ENCODE results near the gene ZMYND11.

DNA sequence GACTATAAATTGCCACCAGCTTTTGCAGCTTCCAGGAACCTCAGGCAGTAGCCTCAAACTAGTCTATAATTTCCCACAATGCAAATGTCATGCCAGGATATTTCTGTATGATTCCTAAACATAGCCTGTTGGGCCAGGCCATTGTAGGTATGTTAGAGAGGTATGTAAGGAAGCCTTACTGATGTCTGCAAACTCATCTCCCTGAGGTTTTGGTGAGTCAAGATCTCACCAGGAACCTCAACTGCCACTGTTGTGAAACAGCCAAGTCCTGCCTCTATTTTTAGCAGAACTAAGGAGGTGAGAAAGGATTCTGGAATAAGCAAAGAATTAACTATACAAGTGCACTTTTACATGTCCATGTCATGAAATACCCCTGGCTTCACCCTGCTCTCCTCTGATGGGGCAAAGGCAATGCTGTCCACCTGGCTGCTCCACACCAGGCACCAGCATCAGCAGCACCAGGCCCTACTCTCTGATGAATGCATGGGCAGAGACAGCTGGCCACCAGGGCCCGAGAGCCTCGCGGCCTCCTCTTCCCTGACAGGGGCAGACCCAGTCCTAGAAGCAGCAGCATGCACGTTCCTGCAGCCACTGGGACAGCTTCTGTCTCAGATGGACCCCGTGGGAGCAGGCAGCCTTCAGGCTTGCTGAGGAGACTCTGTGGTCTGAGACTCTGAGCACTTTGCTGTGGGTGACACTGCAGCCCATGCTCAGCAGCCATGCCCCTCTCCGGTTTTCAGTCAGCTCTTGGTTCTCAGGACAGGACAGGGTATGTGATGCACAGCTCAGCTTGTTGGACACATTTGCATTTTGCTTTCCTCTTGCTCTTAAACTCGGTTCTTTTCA, 147.3 kb downstream of the ZMYND11 start:
- TF ChIP-seq, protein P1, sequence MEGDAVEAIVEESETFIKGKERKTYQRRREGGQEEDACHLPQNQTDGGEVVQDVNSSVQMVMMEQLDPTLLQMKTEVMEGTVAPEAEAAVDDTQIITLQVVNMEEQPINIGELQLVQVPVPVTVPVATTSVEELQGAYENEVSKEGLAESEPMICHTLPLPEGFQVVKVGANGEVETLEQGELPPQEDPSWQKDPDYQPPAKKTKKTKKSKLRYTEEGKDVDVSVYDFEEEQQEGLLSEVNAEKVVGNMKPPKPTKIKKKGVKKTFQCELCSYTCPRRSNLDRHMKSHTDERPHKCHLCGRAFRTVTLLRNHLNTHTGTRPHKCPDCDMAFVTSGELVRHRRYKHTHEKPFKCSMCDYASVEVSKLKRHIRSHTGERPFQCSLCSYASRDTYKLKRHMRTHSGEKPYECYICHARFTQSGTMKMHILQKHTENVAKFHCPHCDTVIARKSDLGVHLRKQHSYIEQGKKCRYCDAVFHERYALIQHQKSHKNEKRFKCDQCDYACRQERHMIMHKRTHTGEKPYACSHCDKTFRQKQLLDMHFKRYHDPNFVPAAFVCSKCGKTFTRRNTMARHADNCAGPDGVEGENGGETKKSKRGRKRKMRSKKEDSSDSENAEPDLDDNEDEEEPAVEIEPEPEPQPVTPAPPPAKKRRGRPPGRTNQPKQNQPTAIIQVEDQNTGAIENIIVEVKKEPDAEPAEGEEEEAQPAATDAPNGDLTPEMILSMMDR (IDR thresholded peaks at IDR 0.05) = no peak
- no peak for TF ChIP-seq ZFX (IDR thresholded peaks at IDR 0.05; ENCODE audit: borderline replicate concordance)
